ENCODE data around the gene FANCM.

The FANCM gene

GRCh38 chr14:45135659-45136395 is at the start of gene FANCM:
Gene FANCM (plus strand): TSS chr14:45135930. CDS start chr14:45136032, 102 bp downstream.
- no peaks in the 10 kb centered on the region for H3K27me3 ChIP-seq (ENCODE audit: insufficient read depth, low read length)
- H3K4me1 ChIP-seq (ENCODE audit: insufficient read depth, low read length) = peaks cover 26% of the 10 kb centered on the region
- no peaks in the 10 kb centered on the region for H3K9me3 ChIP-seq (ENCODE audit: low read length)
- H2AFZ ChIP-seq (ENCODE audit: low read depth, low read length) = peak within 1 kb of the TSS; percentile 62
- peaks cover 1% of the 10 kb centered on the region for H3K36me3 ChIP-seq (ENCODE audit: insufficient read depth, low read length)
- peak within 1 kb of the TSS; percentile 64 for H3K4me3 ChIP-seq (ENCODE audit: low read length)

GRCh38 chr14:45089813-45090212 is 45.9 kb upstream of the FANCM start:
- peaks cover 9% of the 10 kb centered on the region for H3K36me3 ChIP-seq (ENCODE audit: insufficient read depth, low read length)
- no peak overlapping the region for H3K4me3 ChIP-seq (ENCODE audit: low read length)
- no peaks in the 10 kb centered on the region for H3K9me3 ChIP-seq (ENCODE audit: low read length)
- no peaks in the 10 kb centered on the region for H3K27me3 ChIP-seq (ENCODE audit: insufficient read depth, low read length)
- peaks cover 17% of the 10 kb centered on the region for H3K4me1 ChIP-seq (ENCODE audit: insufficient read depth, low read length)
- no peak overlapping the region for H2AFZ ChIP-seq (ENCODE audit: low read depth, low read length)

GRCh38 chr14:45091710-45092109 is 44.0 kb upstream of the FANCM start:
- Histone ChIP-seq H3K4me1 (ENCODE audit: insufficient read depth, low read length) (peaks cover 2% of the 10 kb centered on the region), H3K4me3 (ENCODE audit: low read length) (no peak overlapping the region), H3K36me3 (ENCODE audit: insufficient read depth, low read length) (peaks cover 26% of the 10 kb centered on the region), H3K27me3 (ENCODE audit: insufficient read depth, low read length) (no peaks in the 10 kb centered on the region), H3K9me3 (ENCODE audit: low read length) (no peaks in the 10 kb centered on the region), H2AFZ (ENCODE audit: low read depth, low read length) (no peak overlapping the region)

- peaks cover 43% of the 10 kb centered on the region for H3K36me3 ChIP-seq (ENCODE audit: insufficient read depth, low read length)
Measured at GRCh38 chr14:45094275-45094674, 41.5 kb upstream of the FANCM start.

GRCh38 chr14:45095143-45095542 is 40.6 kb upstream of the FANCM start:
- no peaks in the 10 kb centered on the region for H3K27me3 ChIP-seq (ENCODE audit: insufficient read depth, low read length)
- no peak overlapping the region for H3K4me3 ChIP-seq (ENCODE audit: low read length)
- H3K9me3 ChIP-seq (ENCODE audit: low read length) = no peaks in the 10 kb centered on the region
- H3K4me1 ChIP-seq (ENCODE audit: insufficient read depth, low read length) = no peaks in the 10 kb centered on the region
- H2AFZ ChIP-seq (ENCODE audit: low read depth, low read length) = no peak overlapping the region
- H3K36me3 ChIP-seq (ENCODE audit: insufficient read depth, low read length) = peaks cover 46% of the 10 kb centered on the region

More at GRCh38 chr14:45094275-45094674, 41.5 kb upstream of the FANCM start:
- Histone ChIP-seq H3K27me3 (ENCODE audit: insufficient read depth, low read length) (no peaks in the 10 kb centered on the region), H3K9me3 (ENCODE audit: low read length) (no peaks in the 10 kb centered on the region), H3K4me1 (ENCODE audit: insufficient read depth, low read length) (no peaks in the 10 kb centered on the region), H2AFZ (ENCODE audit: low read depth, low read length) (no peak overlapping the region), H3K4me3 (ENCODE audit: low read length) (no peak overlapping the region)

- Histone ChIP-seq H3K4me3 (ENCODE audit: low read length) (no peak overlapping the region), H3K4me1 (ENCODE audit: insufficient read depth, low read length) (no peaks in the 10 kb centered on the region), H3K9me3 (ENCODE audit: low read length) (no peaks in the 10 kb centered on the region), H3K27me3 (ENCODE audit: insufficient read depth, low read length) (no peaks in the 10 kb centered on the region), H2AFZ (ENCODE audit: low read depth, low read length) (no peak overlapping the region), H3K36me3 (ENCODE audit: insufficient read depth, low read length) (peaks cover 51% of the 10 kb centered on the region)
Measured at GRCh38 chr14:45096218-45096617, 39.5 kb upstream of the FANCM start.

- H3K4me3 ChIP-seq (ENCODE audit: low read length) = no peak overlapping the region
- no peaks in the 10 kb centered on the region for H3K4me1 ChIP-seq (ENCODE audit: insufficient read depth, low read length)
- no peaks in the 10 kb centered on the region for H3K27me3 ChIP-seq (ENCODE audit: insufficient read depth, low read length)
- H3K36me3 ChIP-seq (ENCODE audit: insufficient read depth, low read length) = peaks cover 67% of the 10 kb centered on the region
- no peaks in the 10 kb centered on the region for H3K9me3 ChIP-seq (ENCODE audit: low read length)
- H2AFZ ChIP-seq (ENCODE audit: low read depth, low read length) = no peak overlapping the region
Measured at GRCh38 chr14:45103806-45104205, 31.9 kb upstream of the FANCM start.

GRCh38 chr14:45104561-45104960 is 31.2 kb upstream of the FANCM start:
- Histone ChIP-seq H3K4me3 (ENCODE audit: low read length) (no peak overlapping the region), H3K36me3 (ENCODE audit: insufficient read depth, low read length) (peaks cover 71% of the 10 kb centered on the region), H3K4me1 (ENCODE audit: insufficient read depth, low read length) (no peaks in the 10 kb centered on the region), H3K9me3 (ENCODE audit: low read length) (no peaks in the 10 kb centered on the region), H2AFZ (ENCODE audit: low read depth, low read length) (no peak overlapping the region), H3K27me3 (ENCODE audit: insufficient read depth, low read length) (no peaks in the 10 kb centered on the region)

- no peaks in the 10 kb centered on the region for H3K4me1 ChIP-seq (ENCODE audit: insufficient read depth, low read length)
- H3K9me3 ChIP-seq (ENCODE audit: low read length) = no peaks in the 10 kb centered on the region
- no peaks in the 10 kb centered on the region for H3K27me3 ChIP-seq (ENCODE audit: insufficient read depth, low read length)
- peaks cover 81% of the 10 kb centered on the region for H3K36me3 ChIP-seq (ENCODE audit: insufficient read depth, low read length)
- H2AFZ ChIP-seq (ENCODE audit: low read depth, low read length) = no peak overlapping the region
- no peak overlapping the region for H3K4me3 ChIP-seq (ENCODE audit: low read length)
Measured at GRCh38 chr14:45112896-45113781, 22.6 kb upstream of the FANCM start.

- Histone ChIP-seq H3K9me3 (ENCODE audit: low read length) (no peaks in the 10 kb centered on the region), H2AFZ (ENCODE audit: low read depth, low read length) (no peak overlapping the region), H3K4me3 (ENCODE audit: low read length) (no peak overlapping the region), H3K27me3 (ENCODE audit: insufficient read depth, low read length) (no peaks in the 10 kb centered on the region), H3K4me1 (ENCODE audit: insufficient read depth, low read length) (no peaks in the 10 kb centered on the region), H3K36me3 (ENCODE audit: insufficient read depth, low read length) (peaks cover 84% of the 10 kb centered on the region)
Measured at GRCh38 chr14:45114327-45114726, 21.4 kb upstream of the FANCM start.

- no peaks in the 10 kb centered on the region for H3K27me3 ChIP-seq (ENCODE audit: insufficient read depth, low read length)
- H3K4me1 ChIP-seq (ENCODE audit: insufficient read depth, low read length) = no peaks in the 10 kb centered on the region
- no peak overlapping the region for H3K4me3 ChIP-seq (ENCODE audit: low read length)
- H2AFZ ChIP-seq (ENCODE audit: low read depth, low read length) = no peak overlapping the region
- peaks cover 77% of the 10 kb centered on the region for H3K36me3 ChIP-seq (ENCODE audit: insufficient read depth, low read length)
- H3K9me3 ChIP-seq (ENCODE audit: low read length) = no peaks in the 10 kb centered on the region
Measured at GRCh38 chr14:45118594-45118993, 17.1 kb upstream of the FANCM start.

- no peaks in the 10 kb centered on the region for H3K27me3 ChIP-seq (ENCODE audit: insufficient read depth, low read length)
- no peak overlapping the region for H2AFZ ChIP-seq (ENCODE audit: low read depth, low read length)
- no peaks in the 10 kb centered on the region for H3K9me3 ChIP-seq (ENCODE audit: low read length)
- H3K4me1 ChIP-seq (ENCODE audit: insufficient read depth, low read length) = no peaks in the 10 kb centered on the region
- peaks cover 68% of the 10 kb centered on the region for H3K36me3 ChIP-seq (ENCODE audit: insufficient read depth, low read length)
- H3K4me3 ChIP-seq (ENCODE audit: low read length) = no peak overlapping the region
Measured at GRCh38 chr14:45120096-45120495, 15.6 kb upstream of the FANCM start.

GRCh38 chr14:45123271-45123670 is 12.5 kb upstream of the FANCM start:
- H3K4me3 ChIP-seq (ENCODE audit: low read length) = no peak overlapping the region
- no peaks in the 10 kb centered on the region for H3K27me3 ChIP-seq (ENCODE audit: insufficient read depth, low read length)
- H2AFZ ChIP-seq (ENCODE audit: low read depth, low read length) = no peak overlapping the region
- no peaks in the 10 kb centered on the region for H3K4me1 ChIP-seq (ENCODE audit: insufficient read depth, low read length)
- peaks cover 59% of the 10 kb centered on the region for H3K36me3 ChIP-seq (ENCODE audit: insufficient read depth, low read length)
- no peaks in the 10 kb centered on the region for H3K9me3 ChIP-seq (ENCODE audit: low read length)
